H1 (cell line): ENCODE measurements around the gene COL4A1. TPM values are rescaled to one million over a fixed set of nuclear protein-coding genes. Genes with fewer than 3 reads are reported as not detected.

Experiments
- JUN ChIP-seq: IDR thresholded peaks from 2 replicates; pipeline ENCODE4 v1.6.1; 2011; ENCODE audit warnings: low read depth, mild to moderate bottlenecking, improper control_type of control experiment, low read length
- RAD21 ChIP-seq, 2 experiments: IDR thresholded peaks in 1 of 2; conservative IDR thresholded peaks in 1 of 2; 2 replicates each; pipeline ENCODE4 v1.6.1; 2011; ENCODE audit warnings: low read depth in 2 of 2, low read length in 2 of 2, improper control_type of control experiment in 1 of 2, inconsistent platforms in 1 of 2, mild to moderate bottlenecking in 1 of 2, moderate library complexity in 1 of 2
- polyA plus RNA-seq, 7 experiments: library from polyadenylated mRNA; depleted of rRNA in 3 of 7; stranded (reverse) in 5 of 7; unstranded in 2 of 7; fragments of >200 nt in 5 of 7; fragments of 200-250 nt in 2 of 7; gene quantifications; 1 replicate in 5 of 7; 2 replicates in 1 of 7; 4 replicates in 1 of 7; pipeline versions ENCODE4 v1.2.1 to v1.2.3, GENCODE V29; 2011 to 2013; ENCODE audit warnings: missing spikeins in 2 of 7, mixed read lengths in 2 of 7
- total RNA-seq: library from RNA; stranded (reverse); fragmentation: NEBNext Ultra II Directional; extraction: Animal tissue kit (Norgen Biotek cat#: 25700); gene quantifications from 2 replicates; pipeline ENCODE4 v1.2.1, GENCODE V29; 2021
- TF ChIP-seq, protein P1 (sequence below): fragments of 300-600 bp; sonication (generic); IDR thresholded peaks from 2 replicates; pipeline ENCODE4 v1.7.1; 2012; ENCODE audit warnings: low read length, moderate library complexity, mild to moderate bottlenecking, inconsistent platforms; ENCODE audit not compliant: insufficient replicate concordance
- TF ChIP-seq, protein P2 (sequence below): IDR thresholded peaks from 2 replicates; pipeline ENCODE4 v1.6.1; 2011; ENCODE audit warnings: low read depth, mild to moderate bottlenecking, low read length; ENCODE audit not compliant: insufficient read depth

COL4A1 gene
- total and polyA plus RNA-seq, 2 of the 8 experiments (the other 6 are each of a cell fraction or from before 2014, with no cell fraction given), result 30.7 to 82.0 TPM

DNA sequence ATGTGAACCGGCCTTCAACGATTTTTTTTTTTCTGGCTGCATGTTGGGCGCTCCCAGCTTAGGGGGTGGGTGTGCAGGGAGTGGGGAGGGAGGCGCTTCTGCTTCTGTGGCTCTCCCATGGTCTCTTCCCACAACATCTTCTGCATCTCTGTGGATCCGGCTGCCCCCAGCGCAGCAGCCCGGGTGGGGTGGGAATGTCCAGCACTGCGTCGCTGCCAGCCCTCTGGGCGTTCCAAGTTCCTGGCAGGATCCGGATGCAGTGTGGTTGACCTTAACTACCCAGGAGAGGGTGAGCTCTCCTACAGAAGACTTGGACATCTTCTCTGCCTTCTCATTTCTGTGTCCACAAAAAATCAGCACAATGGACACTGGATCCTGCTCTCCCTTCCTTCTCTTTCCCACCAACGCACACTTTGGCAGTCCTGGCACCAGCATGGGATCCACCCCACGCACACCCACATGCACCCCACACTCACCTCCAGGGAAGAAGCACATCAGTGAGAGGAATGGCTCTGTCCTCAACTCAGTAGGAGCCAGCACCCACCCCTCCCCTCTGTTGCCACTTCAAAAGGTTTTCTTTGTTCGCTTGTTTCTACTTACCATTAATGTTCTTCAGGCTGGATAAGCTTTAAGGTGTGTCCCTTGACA lies 177.3 kb downstream of the COL4A1 start (continued):
- TF ChIP-seq, protein P1, sequence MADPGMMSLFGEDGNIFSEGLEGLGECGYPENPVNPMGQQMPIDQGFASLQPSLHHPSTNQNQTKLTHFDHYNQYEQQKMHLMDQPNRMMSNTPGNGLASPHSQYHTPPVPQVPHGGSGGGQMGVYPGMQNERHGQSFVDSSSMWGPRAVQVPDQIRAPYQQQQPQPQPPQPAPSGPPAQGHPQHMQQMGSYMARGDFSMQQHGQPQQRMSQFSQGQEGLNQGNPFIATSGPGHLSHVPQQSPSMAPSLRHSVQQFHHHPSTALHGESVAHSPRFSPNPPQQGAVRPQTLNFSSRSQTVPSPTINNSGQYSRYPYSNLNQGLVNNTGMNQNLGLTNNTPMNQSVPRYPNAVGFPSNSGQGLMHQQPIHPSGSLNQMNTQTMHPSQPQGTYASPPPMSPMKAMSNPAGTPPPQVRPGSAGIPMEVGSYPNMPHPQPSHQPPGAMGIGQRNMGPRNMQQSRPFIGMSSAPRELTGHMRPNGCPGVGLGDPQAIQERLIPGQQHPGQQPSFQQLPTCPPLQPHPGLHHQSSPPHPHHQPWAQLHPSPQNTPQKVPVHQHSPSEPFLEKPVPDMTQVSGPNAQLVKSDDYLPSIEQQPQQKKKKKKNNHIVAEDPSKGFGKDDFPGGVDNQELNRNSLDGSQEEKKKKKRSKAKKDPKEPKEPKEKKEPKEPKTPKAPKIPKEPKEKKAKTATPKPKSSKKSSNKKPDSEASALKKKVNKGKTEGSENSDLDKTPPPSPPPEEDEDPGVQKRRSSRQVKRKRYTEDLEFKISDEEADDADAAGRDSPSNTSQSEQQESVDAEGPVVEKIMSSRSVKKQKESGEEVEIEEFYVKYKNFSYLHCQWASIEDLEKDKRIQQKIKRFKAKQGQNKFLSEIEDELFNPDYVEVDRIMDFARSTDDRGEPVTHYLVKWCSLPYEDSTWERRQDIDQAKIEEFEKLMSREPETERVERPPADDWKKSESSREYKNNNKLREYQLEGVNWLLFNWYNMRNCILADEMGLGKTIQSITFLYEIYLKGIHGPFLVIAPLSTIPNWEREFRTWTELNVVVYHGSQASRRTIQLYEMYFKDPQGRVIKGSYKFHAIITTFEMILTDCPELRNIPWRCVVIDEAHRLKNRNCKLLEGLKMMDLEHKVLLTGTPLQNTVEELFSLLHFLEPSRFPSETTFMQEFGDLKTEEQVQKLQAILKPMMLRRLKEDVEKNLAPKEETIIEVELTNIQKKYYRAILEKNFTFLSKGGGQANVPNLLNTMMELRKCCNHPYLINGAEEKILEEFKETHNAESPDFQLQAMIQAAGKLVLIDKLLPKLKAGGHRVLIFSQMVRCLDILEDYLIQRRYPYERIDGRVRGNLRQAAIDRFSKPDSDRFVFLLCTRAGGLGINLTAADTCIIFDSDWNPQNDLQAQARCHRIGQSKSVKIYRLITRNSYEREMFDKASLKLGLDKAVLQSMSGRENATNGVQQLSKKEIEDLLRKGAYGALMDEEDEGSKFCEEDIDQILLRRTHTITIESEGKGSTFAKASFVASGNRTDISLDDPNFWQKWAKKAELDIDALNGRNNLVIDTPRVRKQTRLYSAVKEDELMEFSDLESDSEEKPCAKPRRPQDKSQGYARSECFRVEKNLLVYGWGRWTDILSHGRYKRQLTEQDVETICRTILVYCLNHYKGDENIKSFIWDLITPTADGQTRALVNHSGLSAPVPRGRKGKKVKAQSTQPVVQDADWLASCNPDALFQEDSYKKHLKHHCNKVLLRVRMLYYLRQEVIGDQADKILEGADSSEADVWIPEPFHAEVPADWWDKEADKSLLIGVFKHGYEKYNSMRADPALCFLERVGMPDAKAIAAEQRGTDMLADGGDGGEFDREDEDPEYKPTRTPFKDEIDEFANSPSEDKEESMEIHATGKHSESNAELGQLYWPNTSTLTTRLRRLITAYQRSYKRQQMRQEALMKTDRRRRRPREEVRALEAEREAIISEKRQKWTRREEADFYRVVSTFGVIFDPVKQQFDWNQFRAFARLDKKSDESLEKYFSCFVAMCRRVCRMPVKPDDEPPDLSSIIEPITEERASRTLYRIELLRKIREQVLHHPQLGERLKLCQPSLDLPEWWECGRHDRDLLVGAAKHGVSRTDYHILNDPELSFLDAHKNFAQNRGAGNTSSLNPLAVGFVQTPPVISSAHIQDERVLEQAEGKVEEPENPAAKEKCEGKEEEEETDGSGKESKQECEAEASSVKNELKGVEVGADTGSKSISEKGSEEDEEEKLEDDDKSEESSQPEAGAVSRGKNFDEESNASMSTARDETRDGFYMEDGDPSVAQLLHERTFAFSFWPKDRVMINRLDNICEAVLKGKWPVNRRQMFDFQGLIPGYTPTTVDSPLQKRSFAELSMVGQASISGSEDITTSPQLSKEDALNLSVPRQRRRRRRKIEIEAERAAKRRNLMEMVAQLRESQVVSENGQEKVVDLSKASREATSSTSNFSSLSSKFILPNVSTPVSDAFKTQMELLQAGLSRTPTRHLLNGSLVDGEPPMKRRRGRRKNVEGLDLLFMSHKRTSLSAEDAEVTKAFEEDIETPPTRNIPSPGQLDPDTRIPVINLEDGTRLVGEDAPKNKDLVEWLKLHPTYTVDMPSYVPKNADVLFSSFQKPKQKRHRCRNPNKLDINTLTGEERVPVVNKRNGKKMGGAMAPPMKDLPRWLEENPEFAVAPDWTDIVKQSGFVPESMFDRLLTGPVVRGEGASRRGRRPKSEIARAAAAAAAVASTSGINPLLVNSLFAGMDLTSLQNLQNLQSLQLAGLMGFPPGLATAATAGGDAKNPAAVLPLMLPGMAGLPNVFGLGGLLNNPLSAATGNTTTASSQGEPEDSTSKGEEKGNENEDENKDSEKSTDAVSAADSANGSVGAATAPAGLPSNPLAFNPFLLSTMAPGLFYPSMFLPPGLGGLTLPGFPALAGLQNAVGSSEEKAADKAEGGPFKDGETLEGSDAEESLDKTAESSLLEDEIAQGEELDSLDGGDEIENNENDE, result no peak
- TF ChIP-seq, protein P2, sequence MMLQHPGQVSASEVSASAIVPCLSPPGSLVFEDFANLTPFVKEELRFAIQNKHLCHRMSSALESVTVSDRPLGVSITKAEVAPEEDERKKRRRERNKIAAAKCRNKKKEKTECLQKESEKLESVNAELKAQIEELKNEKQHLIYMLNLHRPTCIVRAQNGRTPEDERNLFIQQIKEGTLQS, result no peak
- no peak for TF ChIP-seq JUN
- no peak for TF ChIP-seq RAD21 (IDR thresholded peaks at IDR 0.05 in 1 of 2, conservative IDR thresholded peaks at IDR 0.05 in 1 of 2; ENCODE audit: low read depth in 2 of 2, low read length in 2 of 2)
